Kidney capillary endothelial cell (primary cell): ENCODE measurements around the gene PRR33.

Experiments used
- DNase-seq: peaks from one replicate; pipeline ENCODE4 v3.0.0-alpha.2; 2018; ENCODE audit warnings: low spot score

PRR33 gene

DNA sequence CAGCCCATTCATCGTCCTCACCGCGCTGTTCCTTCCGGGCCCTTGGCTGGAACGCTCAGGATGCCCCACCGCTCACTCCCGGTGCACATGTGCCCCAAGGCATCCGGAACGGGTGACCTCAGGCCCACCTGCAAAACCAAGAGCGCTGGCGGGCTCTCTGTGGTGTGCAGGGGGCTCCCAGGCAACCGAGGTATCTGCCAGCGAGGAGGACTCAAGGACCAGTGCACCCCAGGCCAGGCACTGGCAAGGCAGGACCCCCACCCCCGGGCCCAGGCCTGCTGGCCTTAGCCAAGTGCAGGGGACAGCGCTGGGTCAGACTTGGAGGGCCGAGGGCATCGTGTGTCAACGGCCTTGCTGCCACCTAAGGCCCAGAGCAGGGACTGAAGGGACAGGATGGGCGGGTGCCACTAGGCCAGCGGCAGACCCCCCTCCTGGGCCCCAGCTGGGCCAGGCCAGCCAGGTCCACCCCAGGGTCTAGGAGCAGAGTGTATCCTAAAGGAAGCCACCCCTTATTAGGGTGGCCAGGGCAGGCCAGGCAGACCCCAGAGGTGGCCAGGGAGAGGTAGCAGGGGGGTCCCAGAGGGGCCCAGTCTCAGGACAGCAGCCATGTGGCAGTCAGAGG lies 36.3 kb upstream of the PRR33 start:
- DNase-seq, result no peak

DNA sequence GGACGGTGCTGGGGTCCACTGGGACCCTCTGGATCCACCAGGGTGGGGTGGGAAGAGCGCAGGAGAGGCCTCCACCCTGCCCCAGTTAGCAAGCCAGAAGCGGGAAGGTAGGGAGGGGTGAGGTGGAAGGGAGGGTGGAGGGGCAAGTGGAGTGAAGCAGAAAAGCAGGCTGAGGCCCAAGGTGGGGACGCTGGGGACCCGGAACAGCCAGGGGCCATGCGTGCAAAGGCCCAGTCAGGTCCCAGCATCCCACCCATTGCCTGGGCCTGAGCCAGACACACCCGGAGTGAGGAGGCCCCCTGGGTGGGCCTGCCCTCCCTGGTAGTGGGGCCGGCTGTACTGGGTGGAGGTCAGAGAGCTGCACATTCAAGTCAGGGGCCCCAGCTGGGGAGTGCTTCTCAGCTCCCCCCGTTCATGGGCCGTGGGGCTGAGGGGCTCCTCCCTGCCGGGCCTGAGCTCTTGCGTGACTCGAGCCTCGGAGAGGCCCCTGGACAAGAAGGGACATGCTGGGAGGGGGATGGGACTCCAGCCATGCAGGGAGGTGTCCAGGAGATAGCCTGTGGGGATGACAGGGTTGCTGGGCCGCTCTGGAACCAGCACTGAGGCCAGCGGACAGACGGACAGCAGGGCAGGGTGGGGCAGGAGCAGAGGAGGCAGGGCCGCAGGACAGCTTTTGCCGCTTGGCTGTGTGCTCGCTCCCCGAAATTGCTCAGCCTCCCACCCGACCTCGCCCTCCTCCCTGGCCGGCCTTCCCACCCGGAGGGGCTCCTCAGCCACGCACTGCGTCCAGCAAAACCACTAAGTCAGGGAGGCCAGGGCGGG lies 35.5 kb upstream of the PRR33 start:
- no peak for DNase-seq

DNA sequence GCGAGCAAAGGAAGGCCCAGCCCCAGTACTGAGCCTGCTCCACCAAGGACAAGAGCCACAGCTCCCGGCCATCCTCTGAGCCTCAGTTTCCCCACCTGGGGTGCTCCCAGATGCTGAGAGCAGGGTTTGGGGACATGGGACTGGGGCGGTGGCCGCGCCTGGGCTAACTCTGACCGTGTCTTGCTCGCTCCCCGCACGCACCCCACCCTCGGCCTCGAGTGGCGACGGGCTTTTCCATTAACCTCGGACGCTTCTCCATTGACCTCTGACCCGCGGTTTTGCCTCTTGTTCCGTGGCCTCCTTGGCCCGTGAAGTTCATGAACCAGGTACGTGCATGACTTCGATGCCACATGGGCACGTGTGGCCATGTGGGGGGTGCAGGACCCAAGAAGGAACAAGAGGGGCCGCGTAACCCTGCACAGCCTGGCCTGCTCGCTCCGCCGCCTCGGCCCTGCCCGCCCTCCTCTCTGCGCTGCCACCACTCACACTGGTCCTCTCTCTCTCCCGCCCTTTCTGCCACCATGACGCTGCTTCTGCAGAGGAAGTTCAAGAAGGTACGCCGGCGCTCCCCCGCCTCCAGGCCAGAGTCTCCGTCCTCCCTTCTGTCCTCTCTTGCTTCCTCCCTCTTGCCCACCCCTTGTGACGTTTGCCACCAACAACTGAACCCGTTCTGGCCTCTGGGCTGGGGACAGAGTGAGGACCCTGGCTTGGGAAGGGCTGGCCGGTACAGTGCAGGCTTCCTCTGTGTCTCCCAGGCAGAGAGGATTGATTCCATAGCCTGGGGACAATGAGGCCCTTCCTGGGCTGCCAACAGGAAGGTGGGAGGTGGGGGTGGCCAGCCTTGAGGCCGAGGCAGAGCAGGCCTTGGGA lies 34.7 kb upstream of the PRR33 start:
- no peak for DNase-seq

DNA sequence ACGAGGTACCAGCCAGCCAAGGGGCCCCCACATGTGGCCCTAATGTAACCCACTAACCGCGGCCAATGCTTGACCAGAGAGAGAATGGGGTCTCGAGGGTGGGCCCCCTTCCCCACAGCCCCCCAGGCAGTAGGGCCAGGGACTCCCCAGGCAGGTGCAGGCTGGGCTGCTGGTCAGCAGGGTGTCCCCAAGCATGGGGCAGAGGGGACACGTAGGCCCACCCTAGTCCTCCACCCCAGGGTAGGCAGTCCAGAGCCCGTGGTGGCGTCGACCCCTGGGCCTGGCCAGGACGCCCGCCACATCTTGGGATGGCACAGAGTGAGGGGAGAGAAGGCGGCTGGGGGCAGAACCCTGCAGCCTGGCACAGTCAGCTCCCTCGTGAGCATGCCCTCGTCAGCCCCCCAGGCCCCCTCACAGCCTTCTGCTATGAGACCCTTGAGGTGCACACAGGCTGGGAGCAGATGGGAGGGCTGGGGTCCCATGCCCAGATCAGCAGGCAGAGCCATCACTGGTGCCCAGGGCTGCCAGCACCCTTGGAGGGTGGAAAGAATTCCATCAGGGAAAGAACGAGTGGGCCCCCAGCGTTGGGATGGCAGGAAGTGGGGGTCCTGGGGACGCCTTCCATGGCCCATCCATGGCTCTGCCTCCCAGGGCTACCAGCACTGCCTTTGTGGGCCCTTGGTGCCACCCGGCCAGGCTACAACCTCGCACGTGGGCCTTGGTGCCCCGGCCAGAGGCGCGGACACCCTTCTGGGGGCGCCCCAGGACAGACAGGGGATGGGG lies 33.9 kb upstream of the PRR33 start:
- DNase-seq, result no peak

DNA sequence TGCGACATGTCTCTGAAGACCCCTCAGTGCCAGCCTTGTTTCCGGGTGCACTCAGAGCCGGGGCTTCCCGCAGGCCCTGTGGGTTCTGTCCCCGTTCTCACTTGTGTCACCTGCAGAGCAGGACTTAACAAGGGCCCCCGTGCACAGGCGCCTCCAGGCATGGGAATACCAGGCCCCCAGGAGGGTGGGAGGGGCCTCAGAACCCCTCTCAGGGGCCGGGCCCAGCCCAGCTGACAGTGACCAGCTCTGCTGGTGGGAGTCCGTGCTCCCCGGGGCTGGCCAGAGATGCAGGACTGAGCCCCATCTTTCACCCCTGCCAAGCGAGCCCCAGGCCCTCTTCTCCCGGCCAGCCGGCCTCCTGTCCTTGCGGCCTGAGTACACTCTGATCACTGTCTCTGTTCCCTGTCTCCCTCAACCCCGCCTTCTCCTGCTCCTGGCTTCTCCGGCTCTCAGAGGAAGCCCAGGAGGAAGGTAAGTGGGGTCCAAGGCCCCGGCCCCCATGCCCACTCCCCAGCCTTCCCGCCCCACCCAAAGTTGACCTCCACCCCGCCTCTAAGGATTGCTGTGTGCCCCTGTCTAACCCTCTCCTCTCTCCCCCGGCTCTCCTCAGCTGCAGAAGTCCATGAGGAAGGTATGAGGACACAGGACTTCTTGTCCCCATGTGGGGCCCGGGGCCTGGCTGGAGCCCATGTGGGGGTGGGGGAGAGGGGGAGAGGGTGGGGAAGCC lies 33.1 kb upstream of the PRR33 start:
- no peak for DNase-seq

DNA sequence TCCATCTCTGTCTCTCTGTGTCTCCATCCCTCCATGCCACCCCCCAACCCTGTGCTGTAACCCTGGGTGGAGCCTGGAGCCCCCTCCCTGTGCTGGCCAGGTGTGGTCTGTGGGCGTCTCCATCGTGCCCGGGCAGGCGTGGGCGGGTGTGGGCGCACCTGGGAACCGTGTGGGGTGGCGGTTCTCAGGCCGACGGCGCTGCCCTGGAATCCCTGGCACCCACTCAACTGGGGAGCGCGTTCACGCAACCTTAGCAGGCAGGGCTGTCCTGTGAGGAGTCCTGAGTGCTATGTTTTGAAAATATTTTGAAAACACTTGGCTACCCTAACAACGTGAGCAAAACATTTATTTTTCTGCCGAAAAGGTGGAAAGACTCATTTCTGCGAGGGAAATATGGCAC lies 32.5 kb upstream of the PRR33 start:
- DNase-seq, result no peak

DNA sequence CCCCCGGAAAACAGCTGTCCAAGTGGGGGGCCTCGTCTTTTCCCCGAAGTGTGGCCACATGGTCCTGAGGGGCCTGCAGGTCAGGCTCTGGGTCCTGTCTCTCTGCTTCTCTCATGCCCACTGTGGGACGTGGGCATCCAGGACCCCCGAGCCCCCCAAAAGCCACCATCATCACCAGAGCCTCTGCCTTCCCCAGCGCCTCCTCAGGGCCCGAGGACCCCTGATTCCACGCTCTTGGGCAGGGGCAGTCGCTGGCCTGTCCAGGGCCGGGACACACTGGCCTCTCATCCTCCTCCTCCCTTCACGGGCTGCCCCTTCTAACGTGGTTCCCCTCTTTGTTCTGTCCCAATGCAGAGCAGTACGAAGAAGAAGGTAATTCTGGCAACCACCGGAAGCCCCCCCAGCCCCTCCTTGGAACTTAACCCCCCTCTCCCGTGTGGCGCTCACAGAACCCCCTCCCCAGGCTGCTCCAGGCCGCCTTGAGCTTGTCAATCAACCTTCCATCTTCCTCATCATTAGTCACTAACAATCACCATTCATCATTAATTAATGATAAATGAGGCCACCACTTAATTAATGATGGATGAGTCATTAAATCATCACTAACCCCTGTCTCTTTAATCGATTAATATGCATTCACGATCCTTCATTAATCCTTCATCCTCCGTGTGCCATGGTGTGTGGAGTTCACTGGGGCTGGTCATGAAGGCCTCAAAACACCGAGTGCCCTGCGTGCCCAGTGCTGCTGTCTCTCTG lies 31.7 kb upstream of the PRR33 start:
- no peak for DNase-seq

DNA sequence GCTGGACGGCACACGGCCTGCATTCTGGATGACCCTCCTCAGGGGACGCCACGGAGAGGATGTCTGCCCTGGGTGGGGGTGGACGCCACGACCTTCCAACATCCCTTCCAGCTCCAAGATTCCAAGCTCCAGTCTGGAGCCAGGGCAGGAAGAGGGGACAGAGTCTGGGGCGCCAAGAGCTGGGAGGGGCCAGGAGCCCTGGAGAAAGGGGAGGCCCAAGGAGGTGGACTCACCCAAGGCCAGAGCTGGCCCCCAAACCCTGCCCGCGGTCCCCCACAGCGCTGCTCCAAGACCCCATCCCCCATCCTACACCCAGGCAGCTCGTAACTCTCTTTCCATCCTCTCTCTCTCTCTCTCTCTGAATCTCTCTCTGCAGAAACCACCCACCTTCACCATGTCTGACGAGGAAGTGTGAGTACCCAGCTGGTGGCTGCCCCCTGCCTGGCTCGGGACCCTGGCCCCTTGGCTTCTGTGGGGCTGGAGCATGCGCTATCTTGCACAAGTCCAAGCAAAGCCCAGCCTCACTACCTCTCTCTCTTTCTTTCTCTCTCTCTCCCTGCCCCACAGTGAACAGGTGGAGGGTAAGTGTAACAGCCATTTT lies 30.9 kb upstream of the PRR33 start:
- DNase-seq, result no peak

DNA sequence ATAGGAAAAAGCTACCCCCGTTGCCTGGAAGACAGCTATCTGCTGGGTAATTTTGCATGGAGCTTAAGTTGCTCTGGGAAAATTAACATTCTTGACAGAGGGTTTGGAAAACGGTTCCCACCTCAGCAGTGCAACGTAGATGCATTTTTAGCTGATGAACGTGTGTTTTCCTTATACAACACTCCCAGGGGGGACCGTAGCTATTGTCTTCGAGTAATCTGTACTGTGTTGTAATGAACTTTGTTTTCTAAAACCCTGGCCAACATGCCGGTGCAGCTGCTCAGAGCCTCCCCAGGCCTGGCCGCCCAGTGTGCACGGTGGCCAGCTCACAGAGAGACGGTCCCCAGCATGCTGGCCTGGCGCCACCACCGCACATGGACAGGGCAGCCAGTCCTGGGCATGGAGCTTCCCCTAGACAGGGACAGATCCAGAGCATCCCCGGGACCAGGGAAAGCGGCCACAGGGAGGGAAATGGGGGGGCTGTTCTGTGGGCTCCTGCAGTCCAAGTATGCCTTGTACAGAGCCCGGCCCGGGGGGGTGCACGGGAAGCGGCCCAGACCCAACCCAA lies 30.0 kb upstream of the PRR33 start:
- no peak for DNase-seq

DNA sequence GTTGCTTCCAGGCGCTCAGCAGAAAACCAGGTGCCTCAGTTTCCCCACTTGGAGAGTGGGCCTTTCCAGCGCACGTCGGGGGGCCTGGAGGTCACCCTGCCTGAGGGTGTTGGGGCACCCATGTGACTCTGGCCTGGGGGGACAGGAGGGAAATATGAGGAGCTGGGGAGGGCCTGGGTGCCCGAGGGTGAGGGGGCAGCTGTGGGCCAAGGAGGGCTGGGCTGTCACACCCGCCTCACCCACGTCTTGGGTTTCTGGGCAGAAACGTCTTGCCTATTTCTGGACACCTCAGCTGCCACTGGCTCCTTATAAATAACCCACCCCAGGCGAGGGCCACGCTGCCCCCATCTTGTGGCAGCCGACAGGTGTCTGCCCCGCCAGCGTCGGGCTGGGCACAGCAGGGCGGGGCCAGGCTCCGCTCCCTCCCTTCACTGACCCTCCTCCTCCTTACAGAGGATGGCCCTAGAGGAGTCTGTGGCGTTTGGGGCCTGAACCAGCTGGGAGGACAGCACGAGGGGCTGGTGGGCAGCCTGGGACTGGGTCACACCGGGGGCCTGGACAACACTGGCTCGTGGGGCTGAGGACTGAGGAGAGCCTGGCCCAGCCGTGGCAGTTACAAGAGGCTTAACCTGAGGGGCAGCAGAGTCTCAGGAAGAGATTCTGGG lies 29.3 kb upstream of the PRR33 start:
- no peak for DNase-seq

DNA sequence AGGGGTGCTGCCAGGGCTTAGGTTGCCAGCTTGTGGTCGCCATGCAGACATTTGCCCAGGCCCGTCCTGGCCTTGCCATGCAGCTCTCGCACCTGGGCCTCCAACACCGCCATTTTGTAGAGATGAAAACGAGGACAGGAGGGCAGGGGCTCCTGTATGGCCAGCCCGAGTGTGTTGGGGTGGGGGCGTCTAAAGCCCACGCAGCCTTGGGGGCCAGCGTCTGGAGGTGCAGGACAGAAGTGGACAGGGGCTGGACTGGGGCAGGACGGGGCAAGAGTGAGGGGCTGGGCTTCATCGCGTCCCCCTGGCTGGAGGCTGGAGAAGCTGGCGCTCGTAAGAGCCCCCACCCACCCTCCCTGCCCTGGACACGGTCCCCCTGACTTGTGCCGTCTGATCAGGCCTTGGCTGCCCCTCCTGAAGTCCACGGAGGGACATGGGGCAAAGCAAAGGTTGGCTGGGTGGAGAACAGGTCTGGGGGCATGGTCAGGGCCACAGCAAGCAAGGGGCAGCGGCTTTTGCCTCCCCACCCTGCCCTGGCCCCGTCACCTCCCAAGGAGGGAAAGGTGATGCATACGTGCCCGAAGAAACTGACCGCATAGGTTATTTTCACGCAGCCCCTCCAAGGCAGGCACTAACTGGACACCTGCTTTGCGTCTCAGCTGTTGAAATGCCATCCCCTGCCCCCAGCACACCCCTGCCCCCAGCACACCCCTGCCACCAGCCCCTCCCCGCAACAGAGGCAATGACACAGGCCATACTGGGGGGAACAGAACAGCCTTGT lies 28.6 kb upstream of the PRR33 start:
- no peak for DNase-seq

DNA sequence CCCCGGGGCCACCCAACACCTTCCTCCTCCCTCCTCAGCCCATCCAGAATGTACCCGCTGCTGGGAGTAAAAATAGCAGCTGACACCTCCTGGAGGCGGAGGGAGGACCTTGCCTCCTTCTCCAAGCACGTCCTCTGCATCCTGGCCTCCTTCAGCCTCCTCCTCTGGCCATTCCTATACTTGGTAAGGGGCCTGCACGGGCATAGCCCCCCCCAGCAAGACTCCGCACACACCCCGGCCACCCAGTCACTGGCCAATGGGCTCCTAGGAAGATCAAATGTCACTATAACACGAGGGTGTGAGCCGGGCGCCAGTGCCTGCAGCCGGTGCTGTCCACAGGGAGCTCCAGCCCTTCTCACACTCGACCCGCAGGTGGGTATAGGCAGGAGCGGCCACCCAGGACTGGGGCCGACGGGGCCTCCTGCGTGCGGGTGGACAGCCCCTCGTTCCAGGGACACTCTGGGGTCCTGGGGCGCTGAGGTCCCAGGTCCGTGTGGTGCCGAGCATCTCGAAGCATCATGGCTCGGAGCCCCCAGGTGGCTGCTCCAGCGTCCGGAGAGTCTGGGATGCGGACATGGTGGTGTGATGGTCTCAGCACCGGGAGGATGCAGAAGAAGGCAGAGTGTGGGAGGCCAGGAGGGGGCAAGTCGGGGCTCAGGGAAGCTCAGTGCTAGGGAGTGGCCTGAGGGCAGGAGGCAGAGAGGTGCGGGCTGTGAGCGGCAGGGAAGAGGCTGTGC lies 27.9 kb upstream of the PRR33 start, which contains the start of gene TNNT3:
Gene TNNT3, plus strand, starts transcription at position 313 of the 737 bp plus-strand sequence. CDS start 3,172 bp downstream, outside the sequence.
- DNase-seq, result no peak

DNA sequence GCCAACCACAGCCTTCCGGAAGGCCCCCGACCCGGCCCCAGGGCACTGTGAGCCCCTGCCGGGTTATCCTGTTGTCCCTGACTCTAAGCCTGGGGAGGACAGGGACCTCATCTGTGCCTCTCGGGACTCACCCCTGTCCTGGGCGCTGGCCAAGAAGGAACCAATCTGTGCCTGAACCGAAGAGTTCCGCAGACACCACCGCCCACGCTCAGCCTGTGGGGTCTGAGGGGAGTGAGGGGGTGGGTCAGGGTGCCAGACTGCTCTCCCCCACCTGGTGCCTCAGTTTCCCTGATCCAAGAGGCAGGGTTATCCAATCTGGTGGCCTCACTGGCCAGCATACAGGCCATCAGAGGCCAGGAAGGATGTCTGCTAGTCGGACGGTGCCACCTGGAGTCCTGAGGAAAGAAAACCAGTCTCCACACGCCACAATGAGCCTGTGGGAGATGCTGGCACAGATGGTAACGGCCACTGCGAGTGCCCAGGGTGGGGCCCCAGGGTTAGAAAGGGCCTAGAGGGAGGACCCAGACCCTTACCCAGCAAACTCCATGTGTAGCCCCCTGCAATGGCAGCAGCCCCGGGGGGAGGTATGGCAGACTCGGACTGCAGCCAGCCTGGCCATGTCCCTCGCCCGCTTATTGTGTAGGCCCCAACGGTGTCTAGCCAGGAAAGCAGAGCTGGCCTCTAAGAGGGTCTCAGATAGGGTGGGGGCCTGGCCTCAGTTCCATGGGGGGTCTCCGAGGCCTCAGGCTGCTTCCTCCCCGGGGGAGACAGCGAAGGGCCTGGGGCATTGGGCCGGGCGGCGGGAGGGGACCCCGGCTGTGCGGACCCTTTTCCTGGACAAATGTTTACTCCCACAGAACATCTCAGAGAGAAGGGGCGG lies 27.0 kb upstream of the PRR33 start:
- no peak for DNase-seq

DNA sequence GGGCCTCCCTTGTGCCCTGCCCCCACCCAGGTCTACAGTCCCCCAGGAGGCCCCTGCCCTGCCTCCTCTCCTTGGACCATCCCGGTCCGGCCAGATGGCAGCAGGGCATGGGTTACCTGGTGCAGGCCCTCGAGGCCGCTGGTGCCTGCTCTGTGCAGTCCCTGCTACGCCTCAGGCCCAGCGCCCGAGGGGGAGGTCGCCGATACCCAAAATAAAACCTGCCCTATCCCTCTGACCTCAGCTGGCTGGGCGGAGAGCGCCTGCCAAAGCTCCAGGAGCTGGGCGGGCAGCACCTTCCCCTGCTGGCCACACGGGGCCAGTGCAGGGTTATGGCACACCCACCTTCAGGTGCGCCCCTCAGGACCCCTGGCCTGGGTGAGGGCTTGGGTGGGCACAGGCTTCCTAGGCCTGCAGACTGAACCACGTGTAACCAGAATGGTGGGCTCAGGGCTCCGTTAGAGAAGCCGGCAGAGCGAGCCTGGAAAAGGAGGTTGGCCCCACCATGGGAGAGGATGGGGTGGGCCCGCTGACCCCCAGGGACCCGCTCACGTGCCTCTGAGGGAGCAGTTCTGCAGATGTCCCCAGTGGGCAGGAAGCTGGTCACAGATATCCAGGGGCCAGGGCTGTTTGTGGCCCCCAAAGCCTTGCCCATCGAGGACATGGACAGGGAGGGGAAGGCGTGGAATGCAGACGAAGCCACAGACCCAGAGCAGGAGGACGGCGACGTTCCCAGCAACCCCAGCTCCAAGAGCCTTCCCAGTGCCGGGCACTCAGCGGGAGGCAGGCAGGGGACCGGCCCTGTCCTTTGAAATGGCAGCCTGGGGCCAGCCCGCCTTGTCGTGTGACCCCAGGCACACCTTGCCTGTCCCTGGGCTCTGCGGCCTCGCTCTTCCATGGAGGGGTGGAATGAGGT lies 26.1 kb upstream of the PRR33 start:
- DNase-seq, result no peak

DNA sequence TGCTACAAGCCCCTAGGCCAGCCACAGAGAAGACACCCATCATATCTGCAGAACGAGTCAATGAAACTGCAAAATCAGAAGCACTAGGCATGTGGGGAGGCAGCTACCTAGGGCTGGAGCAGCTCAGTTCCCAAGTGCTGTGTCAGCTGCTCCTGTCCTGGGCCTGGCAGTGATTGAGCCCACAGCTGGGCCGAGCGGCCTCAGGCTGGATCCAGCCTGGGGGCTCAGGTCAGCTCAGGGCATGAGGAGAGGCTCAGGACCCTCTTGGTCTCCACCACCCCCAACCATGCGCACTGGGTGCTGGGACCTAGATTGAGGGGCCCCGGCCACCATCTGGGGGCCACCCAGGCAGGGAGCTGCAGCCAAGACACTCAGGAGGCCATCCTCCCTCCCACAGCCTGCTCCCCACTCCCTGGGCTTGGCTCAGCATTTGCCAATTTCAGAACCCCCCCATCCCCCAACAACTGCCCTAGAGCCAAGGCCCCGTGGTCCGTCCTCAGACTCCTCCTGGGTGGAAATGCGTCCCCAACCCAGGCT lies 25.4 kb upstream of the PRR33 start:
- DNase-seq, result no peak
